ENCODE measurements around the gene GARIN5B. TPM values are rescaled to one million over a fixed set of nuclear protein-coding genes. Genes with fewer than 3 reads are reported as not detected.

The GARIN5B gene
- total RNA-seq, 3 donors from 2014 or later: not detected

DNA sequence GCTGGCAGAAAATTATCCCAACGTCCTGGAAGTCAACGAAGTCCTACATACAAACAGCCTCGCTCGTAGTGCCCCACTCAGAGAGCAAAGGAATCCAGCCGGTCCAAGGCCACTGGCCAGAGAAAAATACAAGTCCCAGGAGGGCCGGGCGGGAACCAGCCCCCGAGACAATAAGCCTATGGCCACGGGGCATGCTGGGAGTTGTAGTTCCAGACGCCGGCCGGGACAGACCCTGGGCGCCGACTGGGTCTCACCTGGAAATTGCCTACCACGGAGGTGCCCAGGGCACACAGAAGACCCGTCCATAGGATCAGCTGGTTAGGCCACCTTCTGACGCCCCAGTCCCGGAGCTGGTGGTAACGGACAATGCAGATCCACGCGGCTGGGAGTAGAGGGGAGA is 43.3 kb downstream of the GARIN5B start:
- H3K9me3 ChIP-seq: no peaks in the 10 kb centered on the region
- H3K36me3 ChIP-seq: no peaks in the 10 kb centered on the region
- H3K27me3 ChIP-seq: peaks cover 0 to 5% of the 10 kb centered on the region in 2 donors
- H3K4me1 ChIP-seq: no peaks in the 10 kb centered on the region
- intact Hi-C loops (cut with DNase I; ENCODE audit: low total_unique reads): no loop called here
- H3K4me3 ChIP-seq: no peak overlapping the region
- DNase-seq (ENCODE audit: low spot score in 2 of 2): no peak
- TF ChIP-seq POLR2A (IDR thresholded peaks at IDR 0.05) (no peak), POLR2AphosphoS5 (IDR thresholded peaks at IDR 0.05) (no peak), CTCF (IDR thresholded peaks at IDR 0.05) (no peak)
- no peak overlapping the region for H3K27ac ChIP-seq

DNA sequence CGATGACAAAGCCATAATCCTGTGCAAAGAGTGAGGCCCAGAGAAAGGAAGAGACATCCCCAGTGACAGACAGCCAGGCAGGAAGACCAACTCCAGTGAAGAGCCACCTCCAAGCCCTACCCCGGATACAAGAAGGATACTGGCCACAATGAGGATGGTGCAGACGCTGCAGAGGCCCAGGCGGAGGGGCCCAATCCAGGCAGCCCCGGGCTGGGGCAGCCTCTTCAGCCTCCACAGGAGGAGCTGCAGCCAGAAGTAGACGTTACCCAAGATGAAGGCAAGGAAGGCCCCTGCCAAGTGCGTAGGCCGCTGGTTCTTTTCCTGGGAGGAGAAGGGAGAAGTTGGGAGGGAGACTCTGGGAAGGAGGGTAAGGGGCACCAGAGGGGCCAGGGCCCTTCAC is 46.4 kb downstream of the GARIN5B start:
- DNase-seq (ENCODE audit: low spot score in 2 of 2): no peak
- H3K27ac ChIP-seq: peak overlapping the region in 1 of 2 donors; percentile 19
- H3K36me3 ChIP-seq: no peaks in the 10 kb centered on the region
- peaks cover 0 to 5% of the 10 kb centered on the region in 2 donors for H3K27me3 ChIP-seq
- H3K9me3 ChIP-seq: no peaks in the 10 kb centered on the region
- intact Hi-C loops (cut with DNase I; ENCODE audit: low total_unique reads): no loop called here
- no peaks in the 10 kb centered on the region for H3K4me1 ChIP-seq
- TF ChIP-seq CTCF (IDR thresholded peaks at IDR 0.05): no peak
- TF ChIP-seq POLR2AphosphoS5 (IDR thresholded peaks at IDR 0.05): no peak
- TF ChIP-seq POLR2A (IDR thresholded peaks at IDR 0.05): no peak
- H3K4me3 ChIP-seq: no peak overlapping the region

- intact Hi-C loops (cut with DNase I; ENCODE audit: low total_unique reads): no loop called here
- Histone ChIP-seq H3K36me3 (no peaks in the 10 kb centered on the region), H3K27ac (peak overlapping the region in 1 of 2 donors; percentile 19), H3K4me1 (no peaks in the 10 kb centered on the region), H3K9me3 (no peaks in the 10 kb centered on the region), H3K27me3 (peaks cover 0 to 2% of the 10 kb centered on the region in 2 donors), H3K4me3 (no peak overlapping the region)
- TF ChIP-seq POLR2A (IDR thresholded peaks at IDR 0.05) (no peak), POLR2AphosphoS5 (IDR thresholded peaks at IDR 0.05) (no peak)
- DNase-seq (ENCODE audit: low spot score in 2 of 2): peak in 1 of 2 donors; percentile 81
These were observed 47.0 kb downstream of the GARIN5B start for GRCh38 chr19:55315956-55316525.

DNA sequence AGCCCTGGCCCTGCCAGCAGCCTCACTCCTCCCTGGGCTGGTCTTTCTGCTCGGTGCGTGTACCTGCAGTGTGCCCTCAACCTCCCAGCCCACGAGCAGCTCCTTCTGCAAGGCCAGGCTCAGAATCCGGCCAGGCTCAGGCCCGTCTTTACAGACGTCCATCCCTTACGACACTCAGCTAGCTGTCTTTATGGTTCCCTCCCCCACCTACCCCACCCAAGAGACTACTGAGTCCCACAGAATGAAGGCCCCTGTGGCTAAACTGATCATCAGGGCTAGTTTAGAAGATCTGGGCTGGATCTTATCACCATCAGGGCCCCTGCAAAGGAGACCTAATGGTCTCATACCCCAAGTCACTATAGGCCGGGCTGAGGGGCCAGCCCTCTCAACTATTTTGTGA is 48.7 kb downstream of the GARIN5B start:
- H3K9me3 ChIP-seq: no peaks in the 10 kb centered on the region
- no peak overlapping the region for H3K4me3 ChIP-seq
- no peak overlapping the region for H3K27ac ChIP-seq
- intact Hi-C loops (cut with DNase I; ENCODE audit: low total_unique reads): no loop called here
- H3K36me3 ChIP-seq: no peaks in the 10 kb centered on the region
- DNase-seq (ENCODE audit: low spot score in 2 of 2): no peak
- TF ChIP-seq POLR2A (IDR thresholded peaks at IDR 0.05): no peak
- no peak for TF ChIP-seq CTCF (IDR thresholded peaks at IDR 0.05)
- no peak for TF ChIP-seq POLR2AphosphoS5 (IDR thresholded peaks at IDR 0.05)
- H3K4me1 ChIP-seq: no peaks in the 10 kb centered on the region
- H3K27me3 ChIP-seq: no peaks in the 10 kb centered on the region

DNA sequence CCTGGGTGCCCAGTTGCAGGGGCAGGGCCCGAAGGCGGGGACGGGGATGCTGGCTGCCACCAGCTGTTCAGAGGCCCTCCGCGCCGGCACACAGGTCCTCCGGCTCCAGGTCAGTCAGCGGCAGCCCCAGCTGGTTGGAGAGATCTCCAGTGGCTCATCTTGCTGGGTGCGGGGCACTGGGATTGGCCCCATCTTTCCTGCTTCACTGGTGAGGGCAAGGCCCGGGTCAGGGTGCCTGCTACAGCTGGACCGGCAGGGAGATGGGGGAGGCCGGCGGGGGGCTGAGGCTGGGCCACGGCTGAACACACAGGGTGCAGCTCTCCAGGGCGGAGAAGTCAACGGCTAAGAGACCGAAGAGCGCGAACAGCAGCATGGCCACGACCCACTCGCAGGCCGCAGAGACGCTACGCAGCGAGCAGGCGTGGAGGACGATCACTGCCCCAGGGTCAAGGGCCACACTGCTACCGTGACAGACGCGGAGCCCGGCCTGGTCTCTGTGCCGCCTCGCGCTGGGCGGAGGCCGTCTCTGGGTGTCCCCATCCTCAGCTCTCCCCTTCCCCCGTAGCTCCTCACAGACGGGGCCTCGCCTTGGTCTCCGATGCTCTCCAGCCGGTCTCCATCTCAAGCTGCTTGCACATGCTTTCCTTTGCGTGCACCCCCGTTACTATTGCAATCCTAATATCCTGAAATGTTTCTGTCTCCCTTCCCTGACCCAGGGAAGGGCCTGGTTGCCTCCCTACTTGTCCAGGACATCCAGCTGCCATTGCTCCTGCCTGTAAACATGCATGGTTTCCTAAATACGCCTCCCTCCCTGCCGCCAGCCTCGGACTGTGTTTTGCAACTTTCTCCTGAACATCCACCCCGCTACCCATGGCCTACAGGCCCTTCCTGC is 50.2 kb downstream of the GARIN5B start:
- Histone ChIP-seq H3K27ac (no peak overlapping the region), H3K4me1 (no peaks in the 10 kb centered on the region), H3K36me3 (no peaks in the 10 kb centered on the region), H3K9me3 (no peaks in the 10 kb centered on the region), H3K27me3 (no peaks in the 10 kb centered on the region), H3K4me3 (no peak overlapping the region)
- DNase-seq (ENCODE audit: low spot score in 2 of 2): no peak
- intact Hi-C loops (cut with DNase I; ENCODE audit: low total_unique reads): no loop called here
- no peak for TF ChIP-seq CTCF (IDR thresholded peaks at IDR 0.05)
